ENCODE measurements around the gene SLC39A11.

The SLC39A11 gene

GRCh38 chr17:72858826-72859495 is 233.5 kb downstream of the SLC39A11 start:
- no peak overlapping the region for H3K27ac Mint-ChIP-seq
- peaks cover 6% of the 10 kb centered on the region for H3K27me3 Mint-ChIP-seq (ENCODE audit: low read depth)
- no peak for TF ChIP-seq CTCF (IDR thresholded peaks at IDR 0.05; ENCODE audit: unreplicated experiment in 3 of 3)
- peaks cover 11% of the 10 kb centered on the region for H3K4me1 Mint-ChIP-seq
- peaks cover 14% of the 10 kb centered on the region for H3K9me3 Mint-ChIP-seq
- H3K36me3 Mint-ChIP-seq (ENCODE audit: low read depth): no peaks in the 10 kb centered on the region
- no peak overlapping the region for H3K4me3 Mint-ChIP-seq

GRCh38 chr17:72853440-72854415 is 238.8 kb downstream of the SLC39A11 start:
- Mint-ChIP-seq H3K4me1 (no peaks in the 10 kb centered on the region), H3K4me3 (no peak overlapping the region), H3K36me3 (ENCODE audit: low read depth) (no peaks in the 10 kb centered on the region), H3K27ac (no peak overlapping the region), H3K27me3 (ENCODE audit: low read depth) (no peaks in the 10 kb centered on the region), H3K9me3 (peaks cover 10% of the 10 kb centered on the region)
- no peak for TF ChIP-seq CTCF (IDR thresholded peaks at IDR 0.05; ENCODE audit: unreplicated experiment in 3 of 3)

DNA sequence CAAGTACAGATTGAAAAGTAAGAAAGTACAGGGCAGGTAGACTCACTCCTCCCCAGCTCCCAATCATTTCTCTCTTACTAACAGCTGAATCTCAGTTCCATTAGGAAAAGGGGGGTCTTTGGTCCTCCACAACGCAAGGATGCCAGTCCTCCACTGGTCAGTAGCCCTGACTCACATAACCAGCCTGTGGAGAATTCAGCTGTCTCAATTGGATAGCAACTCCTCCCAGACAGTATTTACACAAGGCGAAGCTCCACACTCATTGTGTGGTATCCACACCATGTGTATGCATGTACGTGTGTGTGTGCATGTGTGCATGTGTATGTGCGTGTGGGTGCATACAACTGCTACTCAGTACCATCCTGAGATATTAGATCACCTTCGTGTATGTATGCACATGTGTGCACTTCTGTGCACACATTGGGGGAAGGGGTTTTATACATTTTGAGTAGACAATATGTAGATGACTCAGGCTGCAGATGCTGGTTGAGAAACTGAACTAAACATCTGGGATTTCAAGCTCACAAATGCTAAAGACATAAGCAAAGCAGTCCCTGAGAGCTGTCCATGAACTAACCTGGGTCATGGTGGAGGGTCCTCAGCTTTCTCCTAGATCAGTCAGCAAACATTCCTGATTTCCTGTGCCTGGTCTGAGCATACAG is 240.1 kb downstream of the SLC39A11 start:
- Mint-ChIP-seq H3K9me3 (no peaks in the 10 kb centered on the region), H3K27ac (no peak overlapping the region), H3K27me3 (ENCODE audit: low read depth) (no peaks in the 10 kb centered on the region), H3K4me1 (no peaks in the 10 kb centered on the region), H3K4me3 (no peak overlapping the region), H3K36me3 (ENCODE audit: low read depth) (no peaks in the 10 kb centered on the region)
- no peak for TF ChIP-seq CTCF (IDR thresholded peaks at IDR 0.05; ENCODE audit: unreplicated experiment in 3 of 3)

- no peaks in the 10 kb centered on the region for H3K36me3 Mint-ChIP-seq (ENCODE audit: low read depth)
- H3K4me3 Mint-ChIP-seq: no peak overlapping the region
- H3K27ac Mint-ChIP-seq: no peak overlapping the region
- no peaks in the 10 kb centered on the region for H3K4me1 Mint-ChIP-seq
- H3K27me3 Mint-ChIP-seq (ENCODE audit: low read depth): peaks cover 3% of the 10 kb centered on the region
- H3K9me3 Mint-ChIP-seq: no peaks in the 10 kb centered on the region
- TF ChIP-seq CTCF (IDR thresholded peaks at IDR 0.05; ENCODE audit: unreplicated experiment in 3 of 3): no peak
Observed at GRCh38 chr17:72850410-72851118, 241.9 kb downstream of the SLC39A11 start.

GRCh38 chr17:72846399-72846798 is 246.1 kb downstream of the SLC39A11 start:
- no peak for TF ChIP-seq CTCF (IDR thresholded peaks at IDR 0.05; ENCODE audit: unreplicated experiment in 3 of 3)
- H3K9me3 Mint-ChIP-seq: no peaks in the 10 kb centered on the region
- H3K4me3 Mint-ChIP-seq: no peak overlapping the region

More at GRCh38 chr17:72846399-72846798, 246.1 kb downstream of the SLC39A11 start:
- H3K36me3 Mint-ChIP-seq (ENCODE audit: low read depth): no peaks in the 10 kb centered on the region
- peaks cover 6% of the 10 kb centered on the region for H3K27me3 Mint-ChIP-seq (ENCODE audit: low read depth)
- H3K4me1 Mint-ChIP-seq: no peaks in the 10 kb centered on the region
- no peak overlapping the region for H3K27ac Mint-ChIP-seq
